Neuronal stem cell (in vitro differentiated cells): ENCODE results near the gene HMGB1.
"Not testable (repeated sequence)": the region's sequence is repeated elsewhere in the genome, so short reads cannot be mapped to it uniquely, and the experiment has no call there.

Source experiments
- DNase-seq: peaks from one replicate; pipeline ENCODE4 v3.0.0-alpha.2; 2013; ENCODE audit warnings: low spot score
- H2AFZ ChIP-seq: one replicate; pipeline ENCODE4 v1.6.1; 2013; ENCODE audit warnings: mild to moderate bottlenecking, low read length, inconsistent platforms
- H2AK5ac ChIP-seq: 2 replicates; pipeline ENCODE4 v1.6.1; 2013; ENCODE audit warnings: low read depth, mild to moderate bottlenecking, inconsistent platforms, low read length, moderate library complexity, mixed read lengths
- H2BK120ac ChIP-seq: 2 replicates; pipeline ENCODE4 v1.6.1; 2013; ENCODE audit warnings: low read depth, mild to moderate bottlenecking, inconsistent platforms, low read length, moderate library complexity, mixed read lengths
- H2BK12ac ChIP-seq: one replicate; pipeline ENCODE4 v1.6.1; 2013; ENCODE audit warnings: low read length, inconsistent platforms
- H2BK15ac ChIP-seq: 2 replicates; pipeline ENCODE4 v1.6.1; 2013; ENCODE audit warnings: mild to moderate bottlenecking, low read length, inconsistent platforms, mixed read lengths
- H2BK5ac ChIP-seq: one replicate; pipeline ENCODE4 v1.6.1; 2013; ENCODE audit warnings: inconsistent platforms, mild to moderate bottlenecking, low read length, moderate library complexity
- H3K14ac ChIP-seq: one replicate; pipeline ENCODE4 v1.6.1; 2013; ENCODE audit warnings: low read length, inconsistent platforms
- H3K18ac ChIP-seq: 2 replicates; pipeline ENCODE4 v1.6.1; 2013; ENCODE audit warnings: low read length, inconsistent platforms
- H3K23ac ChIP-seq: 2 replicates; pipeline ENCODE4 v1.6.1; 2013; ENCODE audit warnings: low read depth, mild to moderate bottlenecking, mixed read lengths, low read length, inconsistent platforms; ENCODE audit not compliant: poor library complexity
- H3K27ac ChIP-seq: replicated peaks from 3 replicates; pipeline ENCODE4 v1.5.1; 2013; ENCODE audit warnings: low read length, inconsistent platforms
- H3K27me3 ChIP-seq, 3 experiments: 2 replicates each; pipeline ENCODE4 v1.6.1; 2013; ENCODE audit warnings: low read length in 3 of 3, mild to moderate bottlenecking in 2 of 3, inconsistent platforms in 1 of 3, low read depth in 1 of 3, mixed read lengths in 1 of 3, moderate library complexity in 1 of 3; ENCODE audit not compliant: control insufficient read depth in 3 of 3, insufficient read depth in 3 of 3
- H3K36me3 ChIP-seq, 2 donors: replicated peaks in 1 of 2; 2 replicates each; pipeline ENCODE4 v1.6.1; 2013; ENCODE audit warnings: low read length in 2 of 2; ENCODE audit not compliant: control insufficient read depth in 2 of 2, insufficient read depth in 2 of 2
- H3K4ac ChIP-seq: 2 replicates; pipeline ENCODE4 v1.6.1; 2013; ENCODE audit warnings: inconsistent platforms, mild to moderate bottlenecking, low read length, moderate library complexity
- H3K4me1 ChIP-seq, 2 donors: 1 replicate in 1 of 2; 2 replicates in 1 of 2; pipeline ENCODE4 v1.6.1; 2013; ENCODE audit warnings: low read length in 2 of 2, low read depth in 1 of 2; ENCODE audit not compliant: control insufficient read depth in 2 of 2, insufficient read depth in 1 of 2
- H3K4me2 ChIP-seq: one replicate; pipeline ENCODE4 v1.6.1; 2013; ENCODE audit warnings: mild to moderate bottlenecking, low read length, inconsistent platforms; ENCODE audit not compliant: insufficient read depth, poor library complexity, severe bottlenecking
- H3K4me3 ChIP-seq, 2 donors: 2 replicates each; pipeline ENCODE4 v1.5.1; 2013; ENCODE audit warnings: low read length in 2 of 2, mild to moderate bottlenecking in 2 of 2, inconsistent platforms in 1 of 2, moderate library complexity in 1 of 2
- H3K79me1 ChIP-seq: one replicate; pipeline ENCODE4 v1.6.1; 2013; ENCODE audit warnings: low read depth, mild to moderate bottlenecking, inconsistent platforms, low read length, moderate library complexity
- H3K9ac ChIP-seq: one replicate; pipeline ENCODE4 v1.6.1; 2013; ENCODE audit warnings: mild to moderate bottlenecking, low read depth, low read length, inconsistent platforms; ENCODE audit not compliant: poor library complexity
- H3K9me3 ChIP-seq, 2 donors: replicated peaks in 1 of 2; 2 replicates each; pipeline versions ENCODE3 to v1.6.1; 2013; ENCODE audit warnings: low read length in 2 of 2, mild to moderate bottlenecking in 2 of 2, inconsistent platforms in 1 of 2, low read depth in 1 of 2, mixed read lengths in 1 of 2, moderate library complexity in 1 of 2; ENCODE audit not compliant: control insufficient read depth in 2 of 2, insufficient read depth in 1 of 2
- H4K8ac ChIP-seq: one replicate; pipeline ENCODE4 v1.6.1; 2013; ENCODE audit warnings: low read depth, mild to moderate bottlenecking, inconsistent platforms, low read length, moderate library complexity
- H4K91ac ChIP-seq: one replicate; pipeline ENCODE4 v1.6.1; 2013; ENCODE audit warnings: low read length, low read depth, mild to moderate bottlenecking, inconsistent platforms; ENCODE audit not compliant: poor library complexity
- WGBS, 2 donors: extraction: QIAGEN DNeasy Blood & Tissue Kit; methylation state at CpG; one replicate each; pipeline ENCODE4 v1.1.7; 2013; ENCODE audit warnings: missing lambda C conversion rate in 2 of 2, mixed read lengths in 1 of 2; ENCODE audit not compliant: insufficient read length in 2 of 2, insufficient replicate concordance in 1 of 2; ENCODE audit errors: extremely low coverage in 2 of 2; 5-methylcytosine and 5-hydroxymethylcytosine counted together

Gene HMGB1

DNA sequence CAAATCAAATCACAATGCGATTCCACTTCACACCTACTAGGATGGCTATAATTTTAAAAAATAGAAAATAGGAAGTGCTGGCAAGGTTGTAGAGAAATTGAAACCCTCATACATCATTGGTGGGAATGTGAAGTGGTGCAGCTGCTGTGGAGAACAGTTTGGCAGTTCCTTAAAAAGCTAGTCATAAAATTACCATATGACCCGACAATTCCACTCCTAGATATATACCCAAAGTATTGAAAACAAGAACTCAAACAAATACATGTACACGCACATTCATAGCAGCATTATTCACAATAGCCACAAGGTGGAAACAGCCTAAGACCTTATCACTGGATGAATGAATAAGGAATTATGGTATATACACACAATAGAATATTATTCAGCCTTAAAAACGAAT is 12.0 kb downstream of the HMGB1 start:
- Histone ChIP-seq H3K23ac (no peak overlapping the region), H3K4me2 (no peak overlapping the region), H3K27ac (no peak overlapping the region), H2BK12ac (no peak overlapping the region), H3K9ac (no peak overlapping the region), H2BK5ac (no peak overlapping the region), H4K91ac (no peak overlapping the region), H2BK120ac (no peak overlapping the region), H3K27me3 (no peaks in the 10 kb centered on the region), H3K79me1 (no peaks in the 10 kb centered on the region), H2AK5ac (no peak overlapping the region), H3K4me1 (no peaks in the 10 kb centered on the region), H3K4ac (no peak overlapping the region), H4K8ac (no peak overlapping the region), H2BK15ac (no peak overlapping the region), H2AFZ (no peak overlapping the region), H3K4me3 (no peak overlapping the region), H3K18ac (no peak overlapping the region), H3K9me3 (no peaks in the 10 kb centered on the region), H3K36me3 (peaks cover 2 to 12% of the 10 kb centered on the region in 2 donors), H3K14ac (no peak overlapping the region)
- WGBS, 2 donors = no CpG with 5 or more reads among the region's 4 CpGs
- no peak for DNase-seq

GRCh38 chr13:30451476-30451875 is 14.3 kb downstream of the HMGB1 start:
- DNase-seq, H2AFZ ChIP-seq, H3K79me1 ChIP-seq, H2BK5ac ChIP-seq, H3K4me2 ChIP-seq, H3K4ac ChIP-seq, H3K9ac ChIP-seq, H3K27ac ChIP-seq, H3K36me3 ChIP-seq, H2BK120ac ChIP-seq, H2AK5ac ChIP-seq, H4K8ac ChIP-seq, H4K91ac ChIP-seq, H3K18ac ChIP-seq, H3K27me3 ChIP-seq, H3K23ac ChIP-seq, H2BK15ac ChIP-seq, H3K9me3 ChIP-seq, H3K4me1 ChIP-seq, H2BK12ac ChIP-seq, H3K4me3 ChIP-seq, H3K14ac ChIP-seq: not testable (repeated sequence)
- no CpG with 5 or more reads among the region's 12 CpGs for WGBS, 2 donors

DNA sequence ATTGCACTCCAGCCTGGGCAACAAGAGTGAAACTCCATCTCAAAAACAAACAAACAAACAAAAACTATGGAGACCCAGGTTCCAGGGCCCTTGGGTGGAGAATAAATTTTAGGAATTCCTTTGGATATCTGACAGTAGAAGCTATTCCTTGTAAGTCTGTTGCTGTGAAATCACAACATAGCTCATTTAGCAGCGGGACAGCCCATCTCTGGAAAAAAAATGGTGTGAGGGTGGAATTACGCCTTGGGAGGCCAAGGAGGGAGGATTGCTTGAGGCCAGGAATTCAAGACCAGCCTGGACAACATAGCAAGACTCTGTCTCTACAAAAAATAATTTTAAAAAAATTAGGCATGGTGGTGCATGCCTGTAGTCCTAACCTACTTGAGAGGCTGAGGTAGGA is 15.7 kb downstream of the HMGB1 start:
- H3K23ac ChIP-seq = no peak overlapping the region
- no peak overlapping the region for H3K14ac ChIP-seq
- no peak overlapping the region for H4K8ac ChIP-seq
- H4K91ac ChIP-seq = no peak overlapping the region
- no peak overlapping the region for H3K27ac ChIP-seq
- H2BK120ac ChIP-seq = no peak overlapping the region
- no peaks in the 10 kb centered on the region for H3K27me3 ChIP-seq
- H3K79me1 ChIP-seq = no peaks in the 10 kb centered on the region
- H3K36me3 ChIP-seq = no peaks in the 10 kb centered on the region
- no peak overlapping the region for H2AK5ac ChIP-seq
- no peak overlapping the region for H3K4ac ChIP-seq
- no CpG with 5 or more reads among the region's 2 CpGs for WGBS, 2 donors
- H2BK15ac ChIP-seq = no peak overlapping the region
- H3K9ac ChIP-seq = no peak overlapping the region
- no peak overlapping the region for H3K18ac ChIP-seq
- H2AFZ ChIP-seq = no peak overlapping the region
- no peak overlapping the region for H2BK12ac ChIP-seq
- no peak for DNase-seq
- H3K4me3 ChIP-seq = no peak overlapping the region
- H3K9me3 ChIP-seq = no peaks in the 10 kb centered on the region
- H3K4me1 ChIP-seq = peaks cover 3 to 7% of the 10 kb centered on the region in 2 donors
- H3K4me2 ChIP-seq = no peak overlapping the region
- H2BK5ac ChIP-seq = no peak overlapping the region

DNA sequence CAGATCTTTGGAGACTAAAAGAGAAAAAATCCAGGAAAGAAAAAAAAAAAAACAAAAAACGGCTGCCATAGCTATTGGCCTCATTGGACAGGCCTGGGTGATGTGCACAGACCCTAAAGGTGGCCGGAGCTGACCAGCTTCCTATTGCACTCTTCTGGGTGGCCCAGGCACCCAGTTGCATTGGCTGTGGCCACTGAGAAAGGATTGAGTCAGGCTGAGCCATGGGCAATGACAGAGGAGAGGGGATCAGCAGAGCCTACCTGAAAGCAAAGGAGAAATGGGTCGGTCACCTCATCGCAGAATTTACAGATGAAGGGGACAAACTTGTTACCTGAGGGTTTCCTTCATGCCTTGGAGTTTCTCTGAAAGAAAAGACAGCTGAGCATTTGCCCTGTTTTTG is 17.3 kb downstream of the HMGB1 start:
- Histone ChIP-seq H3K4me1 (peaks cover 3 to 7% of the 10 kb centered on the region in 2 donors), H3K9me3 (no peaks in the 10 kb centered on the region), H2BK15ac (no peak overlapping the region), H3K14ac (no peak overlapping the region), H2BK120ac (no peak overlapping the region), H3K27me3 (no peaks in the 10 kb centered on the region), H3K79me1 (no peaks in the 10 kb centered on the region), H3K4ac (no peak overlapping the region), H3K36me3 (no peaks in the 10 kb centered on the region), H3K4me3 (no peak overlapping the region), H3K18ac (no peak overlapping the region), H2AFZ (no peak overlapping the region), H2BK5ac (no peak overlapping the region), H3K23ac (peak overlapping the region; percentile 55), H4K91ac (no peak overlapping the region), H3K27ac (no peak overlapping the region), H2BK12ac (no peak overlapping the region), H3K4me2 (no peak overlapping the region), H4K8ac (no peak overlapping the region), H3K9ac (no peak overlapping the region), H2AK5ac (no peak overlapping the region)
- DNase-seq = no peak
- WGBS, 2 donors = no CpG with 5 or more reads among the region's 4 CpGs
